Common myeloid progenitor, CD34-positive (primary cell): ENCODE results near the gene ZDHHC11.
"Not testable (repeated sequence)": the region's sequence is repeated elsewhere in the genome, so short reads cannot be mapped to it uniquely, and the experiment has no call there.

ENCODE experiments used
- CTCF ChIA-PET: fragments of 350-600 bp; sonication (Branson Sonifier 250); formaldehyde crosslinking; loops from one replicate; lab custom pipeline; 2021; ENCODE audit warnings: antibody characterized with exemption; lab: Charles Lee
- POLR2A ChIA-PET: fragments of 350-600 bp; sonication (Branson Sonifier 250); formaldehyde crosslinking; loops from one replicate; lab custom pipeline; 2021; ENCODE audit warnings: antibody characterized with exemption; lab: Charles Lee
- DNase-seq, 3 donors: peaks; one replicate each; pipeline versions ENCODE4 v3.0.0 to v3.0.0-alpha.2; 2013
- H3K27ac ChIP-seq, 2 experiments: 1 replicate in 1 of 2; 2 replicates in 1 of 2; pipeline ENCODE4 v1.7.0; 2013; ENCODE audit warnings: inconsistent platforms in 2 of 2, low read length in 2 of 2, mild to moderate bottlenecking in 2 of 2, low read depth in 1 of 2, moderate library complexity in 1 of 2; ENCODE audit not compliant: severe bottlenecking in 2 of 2, insufficient read depth in 1 of 2, poor library complexity in 1 of 2
- H3K27me3 ChIP-seq, 5 experiments: replicated peaks in 2 of 5; 1 replicate in 3 of 5; 2 replicates in 2 of 5; pipeline versions ENCODE4 v1.6.1 to v1.7.0; 2013; ENCODE audit warnings: low read length in 4 of 5, mild to moderate bottlenecking in 2 of 5, moderate library complexity in 2 of 5, inconsistent platforms in 1 of 5; ENCODE audit not compliant: insufficient read depth in 5 of 5, control insufficient read depth in 4 of 5
- H3K36me3 ChIP-seq, 4 experiments: 1 replicate in 2 of 4; 2 replicates in 2 of 4; pipeline versions ENCODE4 v1.6.1 to v1.7.0; 2013; ENCODE audit warnings: low read length in 3 of 4, control low read depth in 1 of 4, mild to moderate bottlenecking in 1 of 4; ENCODE audit not compliant: control insufficient read depth in 4 of 4, insufficient read depth in 4 of 4
- H3K4me1 ChIP-seq, 4 experiments: 1 replicate in 3 of 4; 2 replicates in 1 of 4; pipeline versions ENCODE4 v1.6.1 to v1.7.1; 2013; ENCODE audit warnings: low read length in 3 of 4, mild to moderate bottlenecking in 3 of 4, control low read depth in 1 of 4, inconsistent platforms in 1 of 4, moderate library complexity in 1 of 4; ENCODE audit not compliant: control insufficient read depth in 4 of 4, insufficient read depth in 4 of 4; ENCODE audit errors: control extremely low read depth in 1 of 4
- H3K4me3 ChIP-seq, 7 experiments: 1 replicate in 4 of 7; 2 replicates in 3 of 7; pipeline versions ENCODE4 v1.5.1 to v1.7.0; 2013; ENCODE audit warnings: mild to moderate bottlenecking in 7 of 7, low read length in 6 of 7, moderate library complexity in 6 of 7, inconsistent platforms in 2 of 7, low read depth in 2 of 7, control low read depth in 1 of 7; ENCODE audit not compliant: insufficient read depth in 4 of 7, control insufficient read depth in 1 of 7; ENCODE audit errors: extremely low read depth in 1 of 7
- H3K9me3 ChIP-seq, 5 experiments: 1 replicate in 4 of 5; 2 replicates in 1 of 5; pipeline versions ENCODE4 v1.6.1 to v1.7.1; 2013; ENCODE audit warnings: low read length in 4 of 5, mild to moderate bottlenecking in 2 of 5, inconsistent platforms in 1 of 5, low read depth in 1 of 5, moderate library complexity in 1 of 5; ENCODE audit not compliant: control insufficient read depth in 4 of 5, insufficient read depth in 2 of 5; ENCODE audit errors: control extremely low read depth in 1 of 5
- WGBS: methylation state at CpG from one replicate; pipeline ENCODE4 v1.1.5; 2013; ENCODE audit not compliant: insufficient coverage; 5-methylcytosine and 5-hydroxymethylcytosine counted together

ZDHHC11 gene

DNA sequence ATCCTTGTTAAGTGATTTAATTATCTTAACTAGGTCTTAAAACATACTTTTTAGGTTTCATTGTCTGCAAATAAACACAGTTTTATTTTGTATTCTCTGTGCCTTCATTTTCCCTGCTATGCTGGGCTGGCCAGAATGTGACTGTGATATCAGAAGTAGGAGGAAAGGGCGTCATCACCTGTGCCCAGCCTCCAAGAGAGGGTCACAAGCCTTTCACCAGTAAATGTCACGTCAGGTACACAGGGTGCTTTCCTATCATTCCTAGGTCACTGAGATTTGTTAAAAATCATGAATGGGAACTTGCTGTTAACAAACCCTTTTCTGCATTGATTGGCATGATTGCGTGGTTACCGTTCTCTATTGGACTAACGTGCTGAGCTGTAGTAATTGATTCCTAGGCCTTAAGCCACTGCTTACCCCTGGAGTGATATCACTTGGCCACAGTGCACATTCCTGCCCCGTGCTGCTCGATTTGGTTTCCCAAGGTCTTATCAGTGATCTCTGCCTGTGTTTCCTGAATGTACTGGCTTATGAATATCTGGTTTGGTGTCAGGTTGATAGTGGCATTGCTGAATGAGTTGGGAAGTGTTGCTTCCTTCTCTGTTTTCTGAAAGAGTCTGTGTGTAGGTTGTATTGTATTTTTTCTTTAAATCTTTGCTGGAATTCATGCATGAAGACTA is 14.7 kb downstream of the ZDHHC11 start:
- peaks cover 0 to 16% (median 3%) of the 10 kb centered on the region in 4 experiments for H3K4me1 ChIP-seq
- POLR2A ChIA-PET, H3K27me3 ChIP-seq, H3K4me3 ChIP-seq, H3K36me3 ChIP-seq, H3K9me3 ChIP-seq, H3K27ac ChIP-seq, CTCF ChIA-PET: not testable (repeated sequence)
- 0% methylated on average over 1 of the region's 7 CpGs for whole genome bisulfite sequencing
- peak; percentile 24 to 42 (median 27) for DNase-seq

GRCh38 chr5:834013-834412 is 16.8 kb downstream of the ZDHHC11 start:
- H3K9me3 ChIP-seq, CTCF ChIA-PET, H3K27me3 ChIP-seq, POLR2A ChIA-PET, H3K4me3 ChIP-seq, H3K36me3 ChIP-seq, H3K27ac ChIP-seq, DNase-seq: not testable (repeated sequence)
- WGBS, result no CpG with 5 or more reads among the region's 2 CpGs
- H3K4me1 ChIP-seq, result peaks cover 0 to 16% (median 3%) of the 10 kb centered on the region in 4 experiments

DNA sequence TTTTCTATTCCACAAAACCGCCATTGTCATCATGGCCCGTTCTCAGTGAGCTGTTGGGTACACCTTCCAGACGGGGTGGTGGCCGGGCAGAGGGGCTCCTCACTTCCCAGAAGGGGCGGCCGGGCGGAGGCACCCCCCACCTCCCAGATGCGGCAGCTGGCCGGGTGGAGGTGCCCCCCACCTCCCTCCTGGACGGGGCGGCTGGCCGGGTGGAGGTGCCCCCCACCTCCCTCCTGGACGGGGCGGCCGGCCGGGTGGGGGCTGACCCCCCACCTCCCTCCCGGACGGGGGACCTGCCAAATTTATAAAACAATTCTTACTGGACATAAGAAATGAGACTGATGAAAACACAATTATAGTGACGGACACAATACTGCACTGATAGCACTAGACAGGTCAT is 22.6 kb downstream of the ZDHHC11 start:
- H3K27me3 ChIP-seq, DNase-seq, H3K36me3 ChIP-seq, CTCF ChIA-PET, H3K27ac ChIP-seq, POLR2A ChIA-PET, H3K9me3 ChIP-seq, H3K4me1 ChIP-seq, H3K4me3 ChIP-seq: not testable (repeated sequence)
- 100% methylated on average over 1 of the region's 19 CpGs for WGBS

DNA sequence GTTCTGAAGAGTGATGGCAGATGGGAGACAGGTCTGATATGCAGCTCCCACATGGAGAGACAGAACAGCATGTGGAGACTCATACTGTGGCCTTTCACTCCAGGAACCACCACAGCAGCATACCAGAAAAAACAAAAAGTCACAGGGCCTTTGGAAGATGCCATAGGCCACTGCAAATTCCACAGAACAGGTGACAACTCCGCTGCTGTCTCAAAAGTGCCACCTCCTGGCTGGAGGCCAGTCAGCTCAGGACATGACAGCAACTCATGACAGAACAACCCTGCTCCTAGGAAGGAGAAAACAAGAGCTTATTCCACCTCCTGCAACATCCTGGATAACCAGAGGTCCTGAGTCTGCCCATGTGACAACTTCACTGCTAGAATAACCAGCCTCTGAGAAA is 25.2 kb downstream of the ZDHHC11 start:
- H3K27ac ChIP-seq, H3K27me3 ChIP-seq, H3K4me1 ChIP-seq, H3K36me3 ChIP-seq, H3K9me3 ChIP-seq, CTCF ChIA-PET, H3K4me3 ChIP-seq, POLR2A ChIA-PET: not testable (repeated sequence)
- peak in 2 of 3 donors; percentile 8 to 10 for DNase-seq
- WGBS, result no CpG with 5 or more reads among the region's 1 CpG

- Histone ChIP-seq H3K36me3 (no peaks in the 10 kb centered on the region), H3K27me3 (peaks cover 0 to 2% (median 0%) of the 10 kb centered on the region in 5 experiments), H3K9me3 (no peaks in the 10 kb centered on the region), H3K4me3 (no peak overlapping the region), H3K4me1 (no peaks in the 10 kb centered on the region), H3K27ac (no peak overlapping the region)
- POLR2A ChIA-PET, result no interaction called here
- 100% methylated on average over 4 of the region's 8 CpGs for WGBS
- CTCF ChIA-PET, result no interaction called here
- no peak for DNase-seq
These were observed 29.3 kb downstream of the ZDHHC11 start for GRCh38 chr5:821504-821903.

GRCh38 chr5:820245-820644 is 30.5 kb downstream of the ZDHHC11 start:
- ChIA-PET CTCF (no interaction called here), POLR2A (no interaction called here)
- H3K27me3 ChIP-seq, result peaks cover 0 to 2% (median 0%) of the 10 kb centered on the region in 5 experiments
- H3K9me3 ChIP-seq, result peaks cover 0 to 6% (median 0%) of the 10 kb centered on the region in 5 experiments
- no peaks in the 10 kb centered on the region for H3K4me1 ChIP-seq
- no peak overlapping the region for H3K4me3 ChIP-seq
- WGBS, result 100% methylated on average over 1 of the region's 3 CpGs
- no peak for DNase-seq
- no peaks in the 10 kb centered on the region for H3K36me3 ChIP-seq
- H3K27ac ChIP-seq, result no peak overlapping the region

DNA sequence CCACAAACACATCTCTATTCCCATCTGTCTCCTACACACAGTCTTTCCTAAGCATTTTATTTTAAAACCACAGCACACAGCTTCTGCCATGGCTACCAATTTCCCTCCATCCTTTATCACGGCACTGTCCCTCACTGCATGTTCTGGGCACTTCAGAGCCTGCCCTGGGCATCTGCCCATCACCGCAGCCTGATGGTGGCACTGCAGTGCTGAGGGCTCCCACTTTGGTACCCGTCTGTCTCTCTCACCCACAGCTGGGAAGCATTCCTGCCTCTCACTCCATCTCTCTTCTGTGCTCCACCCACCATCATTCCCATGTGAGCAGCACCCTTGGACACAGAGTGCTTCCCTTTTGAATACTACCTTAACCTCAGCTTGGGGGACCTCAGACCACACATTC is 31.7 kb downstream of the ZDHHC11 start:
- H3K27ac ChIP-seq, result no peak overlapping the region
- peaks cover 0 to 10% (median 0%) of the 10 kb centered on the region in 5 experiments for H3K9me3 ChIP-seq
- POLR2A ChIA-PET, result no interaction called here
- DNase-seq, result no peak
- no peaks in the 10 kb centered on the region for H3K4me1 ChIP-seq
- WGBS, result 97% methylated on average over 3 of the region's 3 CpGs
- no peaks in the 10 kb centered on the region for H3K36me3 ChIP-seq
- CTCF ChIA-PET, result no interaction called here
- H3K4me3 ChIP-seq, result no peak overlapping the region
- H3K27me3 ChIP-seq, result peaks cover 0 to 2% (median 0%) of the 10 kb centered on the region in 5 experiments
